H1 (cell line): ENCODE results near the gene SNX6. TPM values are rescaled to one million over a fixed set of nuclear protein-coding genes. Genes with fewer than 3 reads are reported as not detected.
"Not testable (repeated sequence)": the region's sequence is repeated elsewhere in the genome, so short reads cannot be mapped to it uniquely, and the experiment has no call there.

Source experiments
- CTCF ChIA-PET: fragments of 300-600 bp; sonication (Branson Sonifier 250); formaldehyde crosslinking; loops from one replicate; lab custom pipeline; 2021; ENCODE audit not compliant: partially characterized antibody; lab: Charles Lee
- POLR2A ChIA-PET: fragments of 300-600 bp; sonication (Branson Sonifier 250); formaldehyde crosslinking; loops from one replicate; lab custom pipeline; 2021; ENCODE audit warnings: inconsistent platforms; ENCODE audit not compliant: partially characterized antibody; lab: Charles Lee
- DNase-seq, 2 experiments: peaks; one replicate each; pipeline versions ENCODE4 v3.0.0 to v3.0.0-alpha.2; 2010 to 2022; ENCODE audit warnings: low spot score in 2 of 2, low read depth in 1 of 2, mixed read lengths in 1 of 2
- FAIRE-seq: peaks from 2 replicates; lab custom pipeline; 2011; peaks lifted over from hg19 to GRCh38; lab: Jason Lieb, UNC
- H2AFZ ChIP-seq: 2 replicates; pipeline ENCODE4 v1.8.1; 2012; ENCODE audit warnings: low read length, inconsistent platforms
- H2AK5ac ChIP-seq: 2 replicates; pipeline ENCODE4 v1.6.1; 2013; ENCODE audit warnings: low read depth, low read length
- H2BK120ac ChIP-seq: replicated peaks from 2 replicates; pipeline ENCODE3; 2013; ENCODE audit warnings: low read depth, low read length, inconsistent platforms
- H2BK12ac ChIP-seq: 2 replicates; pipeline ENCODE4 v1.6.1; 2013; ENCODE audit warnings: low read depth, low read length
- H2BK15ac ChIP-seq: 2 replicates; pipeline ENCODE4 v1.6.1; 2013; ENCODE audit warnings: low read length
- H2BK20ac ChIP-seq: 2 replicates; pipeline ENCODE4 v1.6.1; 2013; ENCODE audit warnings: low read length
- H2BK5ac ChIP-seq: 2 replicates; pipeline ENCODE4 v1.6.1; 2013; ENCODE audit warnings: low read depth, low read length
- H3K14ac ChIP-seq: 2 replicates; pipeline ENCODE4 v1.6.1; 2013; ENCODE audit warnings: inconsistent platforms; ENCODE audit not compliant: insufficient read length
- H3K18ac ChIP-seq: 2 replicates; pipeline ENCODE4 v1.6.1; 2013; ENCODE audit warnings: low read length; ENCODE audit errors: extremely low read depth
- H3K23ac ChIP-seq: 2 replicates; pipeline ENCODE4 v1.6.1; 2013; ENCODE audit warnings: inconsistent platforms; ENCODE audit not compliant: insufficient read length
- H3K23me2 ChIP-seq: 2 replicates; pipeline ENCODE4 v1.6.1; 2013; ENCODE audit warnings: low read depth, low read length
- H3K27ac ChIP-seq: 2 replicates; pipeline ENCODE4 v1.6.1; 2011; ENCODE audit warnings: low read depth, low read length, inconsistent platforms
- H3K27me3 ChIP-seq, 4 experiments: replicated peaks in 1 of 4; 1 replicate in 1 of 4; 2 replicates in 3 of 4; pipeline versions ENCODE4 v1.6.1 to v1.8.1; 2011 to 2013; ENCODE audit warnings: low read length in 3 of 4, mild to moderate bottlenecking in 3 of 4, inconsistent platforms in 2 of 4, mixed read lengths in 2 of 4, moderate library complexity in 1 of 4; ENCODE audit not compliant: control insufficient read depth in 3 of 4, insufficient read depth in 3 of 4; ENCODE audit errors: extremely low read depth in 1 of 4
- H3K36me3 ChIP-seq, 4 experiments: 2 replicates each; pipeline versions ENCODE4 v1.6.1 to v1.8.1; 2011 to 2013; ENCODE audit warnings: mild to moderate bottlenecking in 4 of 4, low read length in 3 of 4, moderate library complexity in 2 of 4, control low read depth in 1 of 4, inconsistent platforms in 1 of 4; ENCODE audit not compliant: insufficient read depth in 4 of 4, control insufficient read depth in 2 of 4
- H3K4ac ChIP-seq: replicated peaks from 2 replicates; pipeline ENCODE3; 2013; ENCODE audit warnings: low read length, low read depth, mixed read lengths, inconsistent platforms; ENCODE audit not compliant: insufficient read length
- H3K4me1 ChIP-seq, 4 experiments: replicated peaks in 1 of 4; 1 replicate in 1 of 4; 2 replicates in 3 of 4; pipeline versions ENCODE4 v1.6.1 to v1.8.1; 2011 to 2013; ENCODE audit warnings: low read length in 3 of 4, inconsistent platforms in 2 of 4, mixed read lengths in 1 of 4; ENCODE audit not compliant: insufficient read depth in 4 of 4, control insufficient read depth in 3 of 4
- H3K4me2 ChIP-seq, 2 experiments: 2 replicates each; pipeline versions ENCODE4 v1.6.1 to v1.8.1; 2011 to 2013; ENCODE audit warnings: low read depth in 2 of 2, low read length in 2 of 2, control low read depth in 1 of 2, inconsistent platforms in 1 of 2, mild to moderate bottlenecking in 1 of 2; ENCODE audit not compliant: insufficient read depth in 1 of 2
- H3K4me3 ChIP-seq, 4 experiments: fragments of 200-600, 300-600 bp in 1 of 4; sonication (generic), shearing (Covaris generic), sonication (Bioruptor Twin) in 1 of 4; 2 replicates each; pipeline versions ENCODE4 v1.5.1 to v1.8.1; 2011 to 2016; ENCODE audit warnings: low read length in 4 of 4, low read depth in 3 of 4, control low read depth in 2 of 4, inconsistent platforms in 2 of 4, mild to moderate bottlenecking in 2 of 4, mixed read lengths in 1 of 4, moderate library complexity in 1 of 4; ENCODE audit not compliant: insufficient read depth in 2 of 4; ENCODE audit errors: extremely low read depth in 1 of 4
- H3K56ac ChIP-seq: replicated peaks from 2 replicates; pipeline ENCODE3; 2013; ENCODE audit warnings: low read depth, mild to moderate bottlenecking, mixed read lengths, low read length, inconsistent platforms; ENCODE audit not compliant: insufficient read length
- H3K79me1 ChIP-seq: 2 replicates; pipeline ENCODE4 v1.6.1; 2013; ENCODE audit warnings: low read depth, low read length, control low read depth
- H3K79me2 ChIP-seq, 2 experiments: 2 replicates each; pipeline versions ENCODE4 v1.6.1 to v1.8.1; 2012 to 2013; ENCODE audit warnings: low read length in 2 of 2, mild to moderate bottlenecking in 2 of 2, inconsistent platforms in 1 of 2; ENCODE audit not compliant: insufficient read depth in 2 of 2, control insufficient read depth in 1 of 2
- H3K9ac ChIP-seq, 4 experiments: replicated peaks in 1 of 4; 1 replicate in 1 of 4; 2 replicates in 3 of 4; pipeline versions ENCODE4 v1.6.1 to v1.8.1; 2011 to 2013; ENCODE audit warnings: low read depth in 3 of 4, low read length in 3 of 4, control low read depth in 2 of 4, mild to moderate bottlenecking in 2 of 4, moderate library complexity in 2 of 4, inconsistent platforms in 1 of 4; ENCODE audit errors: extremely low read depth in 1 of 4
- H3K9me3 ChIP-seq, 2 experiments: 2 replicates each; pipeline versions ENCODE4 v1.6.1 to v1.8.1; 2012 to 2013; ENCODE audit warnings: mild to moderate bottlenecking in 2 of 2, moderate library complexity in 2 of 2, control low read depth in 1 of 2, inconsistent platforms in 1 of 2, low read depth in 1 of 2, low read length in 1 of 2, mixed read lengths in 1 of 2; ENCODE audit not compliant: insufficient read depth in 2 of 2
- H4K20me1 ChIP-seq, 2 experiments: replicated peaks in 1 of 2; 2 replicates each; pipeline versions ENCODE3 to v1.8.1; 2011 to 2013; ENCODE audit warnings: inconsistent platforms in 2 of 2, low read length in 2 of 2, mild to moderate bottlenecking in 1 of 2; ENCODE audit not compliant: insufficient read depth in 2 of 2, control insufficient read depth in 1 of 2
- H4K5ac ChIP-seq: 2 replicates; pipeline ENCODE4 v1.6.1; 2013; ENCODE audit warnings: low read length, low read depth, mixed read lengths, inconsistent platforms; ENCODE audit not compliant: insufficient read length
- H4K8ac ChIP-seq: 2 replicates; pipeline ENCODE4 v1.8.0; 2013; ENCODE audit warnings: mild to moderate bottlenecking, moderate library complexity, low read length, inconsistent platforms; ENCODE audit not compliant: insufficient read depth; ENCODE audit errors: extremely low read depth
- H4K91ac ChIP-seq: replicated peaks from 2 replicates; pipeline ENCODE3; 2013; ENCODE audit warnings: low read length, mixed read lengths, inconsistent platforms; ENCODE audit not compliant: insufficient read length
- WGBS, 2 experiments: shearing (Covaris generic) in 1 of 2; methylation state at CpG; one replicate each; pipeline versions ENCODE4 v1.1.6 to v1.1.7; 2013 to 2015; ENCODE audit warnings: low lambda C conversion rate in 2 of 2, mixed read lengths in 2 of 2, inconsistent platforms in 1 of 2, low coverage in 1 of 2, missing lambda C conversion rate in 1 of 2; ENCODE audit not compliant: insufficient replicate concordance in 2 of 2, insufficient coverage in 1 of 2, insufficient read length in 1 of 2; ENCODE audit errors: extremely low coverage in 1 of 2, missing lambda C conversion rate in 1 of 2; 5-methylcytosine and 5-hydroxymethylcytosine counted together
- polyA plus RNA-seq, 7 experiments: library from polyadenylated mRNA; depleted of rRNA in 3 of 7; stranded (reverse) in 5 of 7; unstranded in 2 of 7; fragments of >200 nt in 5 of 7; fragments of 200-250 nt in 2 of 7; gene quantifications; 1 replicate in 5 of 7; 2 replicates in 1 of 7; 4 replicates in 1 of 7; pipeline versions ENCODE4 v1.2.1 to v1.2.3, GENCODE V29; 2011 to 2013; ENCODE audit warnings: missing spikeins in 2 of 7, mixed read lengths in 2 of 7
- total RNA-seq: library from RNA; stranded (reverse); fragmentation: NEBNext Ultra II Directional; extraction: Animal tissue kit (Norgen Biotek cat#: 25700); gene quantifications from 2 replicates; pipeline ENCODE4 v1.2.1, GENCODE V29; 2021

SNX6 gene
- total and polyA plus RNA-seq, 2 of the 8 experiments (the other 6 are each of a cell fraction or from before 2014, with no cell fraction given) = 53.4 to 71.1 TPM

DNA sequence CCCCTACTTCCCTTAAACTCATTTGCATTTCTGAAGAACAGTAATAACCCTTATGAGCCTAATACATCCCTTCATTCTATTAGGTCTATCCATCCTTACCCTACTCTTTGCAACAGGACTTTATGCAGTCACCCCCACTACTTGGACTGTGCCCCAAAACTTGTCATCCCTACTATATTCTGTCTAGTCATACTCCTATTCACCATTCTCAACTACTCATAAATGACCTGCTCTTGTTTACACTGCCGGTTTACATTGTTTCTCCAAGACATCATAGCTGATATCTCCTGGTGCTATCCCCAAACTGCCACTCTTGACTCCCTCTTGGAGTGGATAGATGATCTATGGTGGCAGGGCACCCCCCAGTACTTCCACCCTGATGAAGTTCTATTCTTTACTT lies 22.4 kb upstream of the SNX6 start:
- H3K27me3 ChIP-seq, H3K56ac ChIP-seq, H3K23ac ChIP-seq, H2BK15ac ChIP-seq, H3K27ac ChIP-seq, POLR2A ChIA-PET, FAIRE-seq, H3K4me2 ChIP-seq, H2BK20ac ChIP-seq, H3K14ac ChIP-seq, H3K9ac ChIP-seq, H4K8ac ChIP-seq, H2BK5ac ChIP-seq, DNase-seq, H3K4ac ChIP-seq, H2BK12ac ChIP-seq, H3K23me2 ChIP-seq, H3K4me1 ChIP-seq, H3K9me3 ChIP-seq, H4K91ac ChIP-seq, H3K18ac ChIP-seq, H3K79me2 ChIP-seq, H4K20me1 ChIP-seq, H3K4me3 ChIP-seq, H2BK120ac ChIP-seq, H4K5ac ChIP-seq, H3K36me3 ChIP-seq, H3K79me1 ChIP-seq, H2AK5ac ChIP-seq, H2AFZ ChIP-seq: not testable (repeated sequence)
- WGBS, 2 experiments = 89% methylated on average over 1 of the region's 1 CpG; no CpG with 5 or more reads in 1 of the 2 experiments
- CTCF ChIA-PET = interaction anchor here (1.0 kb wide), 1 partner anchor 20 kb away, joined by 4 read pairs; no protein-coding TSS in a partner anchor
